Stomach (tissue), 9 donors: ENCODE results near the gene ABCA6. TPM values are rescaled to one million over a fixed set of nuclear protein-coding genes. Genes with fewer than 3 reads are reported as not detected.

Experiments used
- DNase-seq, 2 donors: peaks; one replicate each; pipeline versions ENCODE4 v3.0.0 to v3.0.0-alpha.2; 2013 to 2019
- H3K27ac ChIP-seq, 5 donors: fragments of 200-600 bp in 4 of 5; sonication (generic) in 4 of 5; one replicate each; pipeline ENCODE4 v1.5.1; 2013 to 2019; ENCODE audit warnings: mild to moderate bottlenecking in 1 of 5, moderate library complexity in 1 of 5
- H3K27me3 ChIP-seq, 3 donors: fragments of 200-600 bp; sonication (generic); one replicate each; pipeline ENCODE4 v1.5.1; 2017 to 2019; ENCODE audit warnings: mixed run types in 1 of 3
- H3K36me3 ChIP-seq, 4 donors: fragments of 200-600 bp; sonication (generic); 1 replicate in 3 of 4; 2 replicates in 1 of 4; pipeline ENCODE4 v1.5.1; 2016 to 2019
- H3K4me1 ChIP-seq, 4 donors: fragments of 200-600 bp; sonication (generic); one replicate each; pipeline ENCODE4 v1.5.1; 2016 to 2019
- H3K4me3 ChIP-seq, 4 donors: fragments of 200-600 bp; sonication (generic) in 3 of 4; one replicate each; pipeline ENCODE4 v1.5.1; 2016 to 2019; ENCODE audit warnings: mild to moderate bottlenecking in 1 of 4
- H3K9me3 ChIP-seq, 4 donors: fragments of 200-600 bp; sonication (generic); one replicate each; pipeline ENCODE4 v1.5.1; 2016 to 2019
- EP300 ChIP-seq: sonication (generic); formaldehyde crosslinking; IDR thresholded peaks from one replicate; pipeline ENCODE4 v1.6.1; 2017; ENCODE audit warnings: antibody characterized with exemption
- POLR2A ChIP-seq, 4 donors: fragments of 450-650 bp; IDR thresholded peaks; one replicate each; pipeline ENCODE4 v1.6.1; 2016; ENCODE audit warnings: antibody characterized with exemption in 4 of 4, control low read depth in 2 of 4, mild to moderate bottlenecking in 1 of 4, moderate library complexity in 1 of 4
- POLR2AphosphoS5 ChIP-seq, 3 donors: sonication (generic); formaldehyde crosslinking; IDR thresholded peaks; one replicate each; pipeline ENCODE4 v1.6.1; 2016; ENCODE audit warnings: antibody characterized with exemption in 3 of 3
- WGBS, 5 donors: extraction: QIAGEN DNeasy Blood & Tissue Kit in 3 of 5; methylation state at CpG; one replicate each; pipeline versions ENCODE4 v1.1.5 to v1.1.7; 2013 to 2018; 5-methylcytosine and 5-hydroxymethylcytosine counted together
- intact Hi-C: fragments of 100-400 bp; cut with DNase I; formaldehyde crosslinking; loops from one replicate; pipeline ENCODE4 v1.15.1; 2023; ENCODE audit warnings: low total_unique reads
- polyA plus RNA-seq, 3 donors: library from polyadenylated mRNA; stranded (reverse); fragments of 200-250 nt; gene quantifications; one replicate each; pipeline ENCODE4 v1.2.3, GENCODE V29; 2013
- total RNA-seq, 5 donors: library from RNA; depleted of rRNA; stranded (reverse); fragments of >200 nt; gene quantifications; one replicate each; pipeline versions ENCODE4 v1.1.0 to v1.2.3, GENCODE V29; 2014 to 2016
- TF ChIP-seq, protein P1 (sequence below), 7 experiments: fragments of 450-650 bp in 4 of 7; fragments of 200-600 bp in 3 of 7; sonication (generic) in 3 of 7; IDR thresholded peaks; one replicate each; pipeline ENCODE4 v1.5.1; 2016 to 2019; ENCODE audit warnings: antibody characterized with exemption in 7 of 7, control low read depth in 2 of 7, mild to moderate bottlenecking in 1 of 7
- donor health status: healthy with polysubstance abuse.
- donor health status: Bipolar disorder and iron deficiency.
- donor health status: healthy.

The ABCA6 gene
- total and polyA plus RNA-seq, 8 donors = 4.5 to 97.9 (median 19.2) TPM

DNA sequence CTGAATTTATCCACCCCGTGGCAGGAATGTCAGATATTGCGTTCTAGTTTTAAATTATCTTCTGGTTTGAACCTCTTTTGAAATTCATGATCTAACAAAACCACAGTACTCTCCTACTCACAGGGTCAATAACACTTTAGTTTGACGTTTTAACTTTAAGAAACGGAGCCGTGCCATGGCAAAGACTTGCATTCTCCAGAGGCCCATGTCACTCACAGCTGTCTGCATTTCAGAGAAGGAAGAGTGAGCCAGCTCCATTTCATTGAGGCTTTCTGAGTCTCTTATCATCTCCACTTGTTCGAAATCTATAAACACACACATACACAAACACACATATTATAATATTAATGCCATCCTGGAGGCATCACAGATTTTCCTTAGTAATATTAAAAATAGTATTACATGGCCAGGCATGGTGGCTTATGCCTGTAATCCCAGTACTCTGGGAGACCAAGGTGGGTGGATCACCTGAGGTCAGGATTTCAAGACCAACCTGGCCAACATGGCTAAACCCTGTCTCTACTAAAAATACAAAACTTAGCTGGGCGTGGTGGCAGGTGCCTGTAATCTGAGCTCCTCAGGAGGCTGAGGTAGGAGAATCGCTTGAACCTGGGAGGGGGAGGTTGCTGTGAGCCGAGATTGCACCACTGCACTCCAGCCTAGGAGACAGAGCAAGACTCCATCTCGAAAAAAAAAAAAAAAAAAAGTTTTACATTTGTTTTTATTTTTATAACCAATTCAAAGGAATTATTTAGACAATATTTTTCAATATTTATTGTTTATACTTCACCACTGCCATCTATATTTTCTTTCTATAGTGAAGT, 35.6 kb downstream of the ABCA6 start:
- Histone ChIP-seq H3K27ac (no peak overlapping the region), H3K9me3 (no peaks in the 10 kb centered on the region), H3K4me1 (peaks cover 0 to 9% (median 4%) of the 10 kb centered on the region in 4 donors), H3K4me3 (no peak overlapping the region), H3K27me3 (no peaks in the 10 kb centered on the region), H3K36me3 (peaks cover 0 to 9% (median 6%) of the 10 kb centered on the region in 4 donors)
- DNase-seq = no peak
- WGBS, 5 donors = 68 to 82% (median 71%) methylated on average over 10 of the region's 10 CpGs
- intact Hi-C loops = no loop called here
- TF ChIP-seq EP300 = no peak
- TF ChIP-seq POLR2AphosphoS5 (IDR thresholded peaks at IDR 0.05) = no peak
- TF ChIP-seq, protein P1, sequence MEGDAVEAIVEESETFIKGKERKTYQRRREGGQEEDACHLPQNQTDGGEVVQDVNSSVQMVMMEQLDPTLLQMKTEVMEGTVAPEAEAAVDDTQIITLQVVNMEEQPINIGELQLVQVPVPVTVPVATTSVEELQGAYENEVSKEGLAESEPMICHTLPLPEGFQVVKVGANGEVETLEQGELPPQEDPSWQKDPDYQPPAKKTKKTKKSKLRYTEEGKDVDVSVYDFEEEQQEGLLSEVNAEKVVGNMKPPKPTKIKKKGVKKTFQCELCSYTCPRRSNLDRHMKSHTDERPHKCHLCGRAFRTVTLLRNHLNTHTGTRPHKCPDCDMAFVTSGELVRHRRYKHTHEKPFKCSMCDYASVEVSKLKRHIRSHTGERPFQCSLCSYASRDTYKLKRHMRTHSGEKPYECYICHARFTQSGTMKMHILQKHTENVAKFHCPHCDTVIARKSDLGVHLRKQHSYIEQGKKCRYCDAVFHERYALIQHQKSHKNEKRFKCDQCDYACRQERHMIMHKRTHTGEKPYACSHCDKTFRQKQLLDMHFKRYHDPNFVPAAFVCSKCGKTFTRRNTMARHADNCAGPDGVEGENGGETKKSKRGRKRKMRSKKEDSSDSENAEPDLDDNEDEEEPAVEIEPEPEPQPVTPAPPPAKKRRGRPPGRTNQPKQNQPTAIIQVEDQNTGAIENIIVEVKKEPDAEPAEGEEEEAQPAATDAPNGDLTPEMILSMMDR (IDR thresholded peaks at IDR 0.05) = no peak
- TF ChIP-seq POLR2A (IDR thresholded peaks at IDR 0.05) = no peak

- intact Hi-C loops = no loop called here
- H3K9me3 ChIP-seq = no peaks in the 10 kb centered on the region
- WGBS, 5 donors = 34 to 58% (median 49%) methylated on average over 9 of the region's 9 CpGs
- TF ChIP-seq, protein P1 (IDR thresholded peaks at IDR 0.05) = no peak
- TF ChIP-seq POLR2AphosphoS5 (IDR thresholded peaks at IDR 0.05) (no peak), EP300 (no peak), POLR2A (IDR thresholded peaks at IDR 0.05) (no peak)
- no peak overlapping the region for H3K4me3 ChIP-seq
- DNase-seq = peak in 1 of 2 donors; percentile 63
- H3K27ac ChIP-seq = no peak overlapping the region
- H3K36me3 ChIP-seq = peaks cover 0 to 11% (median 0%) of the 10 kb centered on the region in 4 donors
- peaks cover 0 to 9% (median 4%) of the 10 kb centered on the region in 4 donors for H3K4me1 ChIP-seq
- H3K27me3 ChIP-seq = no peaks in the 10 kb centered on the region
These were observed 38.0 kb downstream of the ABCA6 start for GRCh38 chr17:69103557-69104233.

DNA sequence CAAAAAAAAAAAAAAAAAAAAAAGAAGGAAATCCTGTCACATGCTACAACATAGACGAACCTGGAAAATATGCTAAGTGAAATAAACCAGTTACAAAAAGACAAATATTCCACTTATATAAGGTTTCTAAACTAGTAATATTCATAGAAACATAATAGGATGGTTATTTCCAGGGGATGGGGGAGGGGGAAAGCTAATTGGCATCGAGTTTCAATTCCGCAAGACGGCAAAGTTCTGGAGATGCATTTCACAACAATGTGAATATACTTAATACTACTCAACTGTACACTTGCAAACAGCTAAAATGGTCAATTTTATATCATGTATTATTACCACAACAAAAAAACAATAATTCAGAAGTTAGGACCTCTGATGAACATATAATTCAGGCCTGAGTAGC, 43.1 kb downstream of the ABCA6 start:
- no peak overlapping the region for H3K27ac ChIP-seq
- TF ChIP-seq POLR2A (IDR thresholded peaks at IDR 0.05) = no peak
- TF ChIP-seq EP300 = no peak
- TF ChIP-seq, protein P1 (IDR thresholded peaks at IDR 0.05) = no peak
- no peak for TF ChIP-seq POLR2AphosphoS5 (IDR thresholded peaks at IDR 0.05)
- H3K4me3 ChIP-seq = no peak overlapping the region
- H3K4me1 ChIP-seq = peaks cover 0 to 3% (median 0%) of the 10 kb centered on the region in 4 donors
- no peaks in the 10 kb centered on the region for H3K27me3 ChIP-seq
- H3K36me3 ChIP-seq = peaks cover 0 to 20% (median 9%) of the 10 kb centered on the region in 4 donors
- no peaks in the 10 kb centered on the region for H3K9me3 ChIP-seq
- DNase-seq = no peak
- WGBS, 5 donors = 86 to 93% (median 90%) methylated on average over 4 of the region's 4 CpGs
- intact Hi-C loops = no loop called here

- H3K9me3 ChIP-seq = no peaks in the 10 kb centered on the region
- no peak overlapping the region for H3K4me3 ChIP-seq
- TF ChIP-seq, protein P1 (IDR thresholded peaks at IDR 0.05) = no peak
- TF ChIP-seq POLR2AphosphoS5 (IDR thresholded peaks at IDR 0.05) (no peak), EP300 (no peak), POLR2A (IDR thresholded peaks at IDR 0.05) (no peak)
- 53 to 84% (median 80%) methylated on average over 1 of the region's 1 CpG for WGBS, 5 donors
- intact Hi-C loops = no loop called here
- no peak for DNase-seq
- no peaks in the 10 kb centered on the region for H3K27me3 ChIP-seq
- H3K27ac ChIP-seq = no peak overlapping the region
- H3K4me1 ChIP-seq = no peaks in the 10 kb centered on the region
- peaks cover 0 to 20% (median 9%) of the 10 kb centered on the region in 4 donors for H3K36me3 ChIP-seq
These were observed 45.2 kb downstream of the ABCA6 start for GRCh38 chr17:69096541-69096940.
